ENCODE data around the gene TBX1. TPM values are rescaled to one million over a fixed set of nuclear protein-coding genes. Genes with fewer than 3 reads are reported as not detected.

Gene TBX1
- total RNA-seq, 4 donors from 2014 or later = 1.6 to 7.0 (median 4.8) TPM

GRCh38 chr22:19795617-19796008, 35.0 kb downstream of the TBX1 start:
- no peaks in the 10 kb centered on the region for H3K9me3 ChIP-seq
- TF ChIP-seq, protein P1, sequence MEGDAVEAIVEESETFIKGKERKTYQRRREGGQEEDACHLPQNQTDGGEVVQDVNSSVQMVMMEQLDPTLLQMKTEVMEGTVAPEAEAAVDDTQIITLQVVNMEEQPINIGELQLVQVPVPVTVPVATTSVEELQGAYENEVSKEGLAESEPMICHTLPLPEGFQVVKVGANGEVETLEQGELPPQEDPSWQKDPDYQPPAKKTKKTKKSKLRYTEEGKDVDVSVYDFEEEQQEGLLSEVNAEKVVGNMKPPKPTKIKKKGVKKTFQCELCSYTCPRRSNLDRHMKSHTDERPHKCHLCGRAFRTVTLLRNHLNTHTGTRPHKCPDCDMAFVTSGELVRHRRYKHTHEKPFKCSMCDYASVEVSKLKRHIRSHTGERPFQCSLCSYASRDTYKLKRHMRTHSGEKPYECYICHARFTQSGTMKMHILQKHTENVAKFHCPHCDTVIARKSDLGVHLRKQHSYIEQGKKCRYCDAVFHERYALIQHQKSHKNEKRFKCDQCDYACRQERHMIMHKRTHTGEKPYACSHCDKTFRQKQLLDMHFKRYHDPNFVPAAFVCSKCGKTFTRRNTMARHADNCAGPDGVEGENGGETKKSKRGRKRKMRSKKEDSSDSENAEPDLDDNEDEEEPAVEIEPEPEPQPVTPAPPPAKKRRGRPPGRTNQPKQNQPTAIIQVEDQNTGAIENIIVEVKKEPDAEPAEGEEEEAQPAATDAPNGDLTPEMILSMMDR (IDR thresholded peaks at IDR 0.05) = no peak
- TF ChIP-seq EP300 (IDR thresholded peaks at IDR 0.05) (no peak), POLR2A (IDR thresholded peaks at IDR 0.05) (no peak), POLR2AphosphoS5 (IDR thresholded peaks at IDR 0.05) (no peak)
- H3K27me3 ChIP-seq = no peaks in the 10 kb centered on the region
- peaks cover 30% of the 10 kb centered on the region for H3K4me1 ChIP-seq
- peak overlapping the region; percentile 59 for H3K27ac ChIP-seq
- no peaks in the 10 kb centered on the region for H3K36me3 ChIP-seq
- H3K4me3 ChIP-seq = no peak overlapping the region
- WGBS = 57% methylated on average over 6 of the region's 6 CpGs
- DNase-seq (ENCODE audit: low spot score in 2 of 2) = no peak

- Histone ChIP-seq H3K36me3 (no peaks in the 10 kb centered on the region), H3K4me1 (peaks cover 35% of the 10 kb centered on the region), H3K27me3 (no peaks in the 10 kb centered on the region), H3K9me3 (no peaks in the 10 kb centered on the region), H3K27ac (peak overlapping the region; percentile 59), H3K4me3 (no peak overlapping the region)
- no peak for DNase-seq (ENCODE audit: low spot score in 2 of 2)
- TF ChIP-seq POLR2AphosphoS5 (IDR thresholded peaks at IDR 0.05) = no peak
- TF ChIP-seq, protein P1 (IDR thresholded peaks at IDR 0.05) = no peak
- no peak for TF ChIP-seq EP300 (IDR thresholded peaks at IDR 0.05)
- no peak for TF ChIP-seq POLR2A (IDR thresholded peaks at IDR 0.05)
- WGBS = 70% methylated on average over 7 of the region's 7 CpGs
These were observed 35.6 kb downstream of the TBX1 start for GRCh38 chr22:19796160-19796559.

- Histone ChIP-seq H3K4me3 (no peak overlapping the region), H3K27ac (no peak overlapping the region), H3K36me3 (no peaks in the 10 kb centered on the region), H3K27me3 (no peaks in the 10 kb centered on the region), H3K4me1 (peaks cover 44% of the 10 kb centered on the region), H3K9me3 (no peaks in the 10 kb centered on the region)
- 77% methylated on average over 17 of the region's 24 CpGs for WGBS
- DNase-seq (ENCODE audit: low spot score in 2 of 2) = peak in 1 of 2 donors; percentile 61
- no peak for TF ChIP-seq POLR2AphosphoS5 (IDR thresholded peaks at IDR 0.05)
- TF ChIP-seq EP300 (IDR thresholded peaks at IDR 0.05) = no peak
These were observed 36.8 kb downstream of the TBX1 start for GRCh38 chr22:19797086-19798002.

GRCh38 chr22:19798003-19798665, 37.6 kb downstream of the TBX1 start:
- Histone ChIP-seq H3K27ac (peak overlapping the region; percentile 18), H3K36me3 (no peaks in the 10 kb centered on the region), H3K4me1 (peaks cover 48% of the 10 kb centered on the region), H3K4me3 (no peak overlapping the region), H3K9me3 (no peaks in the 10 kb centered on the region), H3K27me3 (no peaks in the 10 kb centered on the region)
- DNase-seq (ENCODE audit: low spot score in 2 of 2) = no peak
- WGBS = 97% methylated on average over 5 of the region's 19 CpGs
- TF ChIP-seq EP300 (IDR thresholded peaks at IDR 0.05) (no peak), POLR2A (IDR thresholded peaks at IDR 0.05) (no peak), POLR2AphosphoS5 (IDR thresholded peaks at IDR 0.05) (no peak)
- TF ChIP-seq, protein P1 (IDR thresholded peaks at IDR 0.05) = no peak

DNA sequence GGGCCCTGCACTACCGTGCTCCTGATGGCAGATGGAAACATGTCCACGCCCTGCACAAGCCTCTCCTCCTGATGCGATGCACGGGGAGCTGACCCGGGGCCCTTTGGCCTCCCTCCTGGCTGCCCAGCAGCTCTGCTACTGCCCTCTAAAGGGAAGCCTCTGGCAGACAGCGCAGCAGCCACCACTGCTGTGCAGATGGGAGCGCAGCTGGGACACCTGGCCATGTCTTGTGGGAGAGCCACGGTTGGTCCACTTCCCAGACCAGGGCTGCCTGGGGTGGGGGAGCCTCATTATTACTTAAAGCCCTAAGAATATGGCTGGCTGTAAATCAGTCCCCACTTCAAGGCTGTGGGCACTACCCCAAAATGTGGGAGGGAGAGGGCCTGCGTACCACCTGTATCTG, 38.3 kb downstream of the TBX1 start:
- no peaks in the 10 kb centered on the region for H3K9me3 ChIP-seq
- H3K4me1 ChIP-seq = peaks cover 52% of the 10 kb centered on the region
- peak overlapping the region; percentile 18 for H3K27ac ChIP-seq
- no peak overlapping the region for H3K4me3 ChIP-seq
- no peaks in the 10 kb centered on the region for H3K27me3 ChIP-seq
- peak in 1 of 2 donors; percentile 64 for DNase-seq (ENCODE audit: low spot score in 2 of 2)
- 64% methylated on average over 4 of the region's 9 CpGs for WGBS
- no peaks in the 10 kb centered on the region for H3K36me3 ChIP-seq
- TF ChIP-seq, protein P1 (IDR thresholded peaks at IDR 0.05) = no peak
- TF ChIP-seq POLR2AphosphoS5 (IDR thresholded peaks at IDR 0.05) (no peak), POLR2A (IDR thresholded peaks at IDR 0.05) (no peak), EP300 (IDR thresholded peaks at IDR 0.05) (no peak)
